ENCODE data around the gene PTPRN2. TPM values are rescaled to one million over a fixed set of nuclear protein-coding genes. Genes with fewer than 3 reads are reported as not detected.

PTPRN2 gene
- total RNA-seq, 8 experiments from 2014 or later = 0.10 to 19.7 (median 10.8) TPM; not detected in 1

- H3K4me3 ChIP-seq = no peak overlapping the region
- WGBS, 10 experiments = 20 to 100% (median 50%) methylated on average over 1 to 4 of the region's 19 CpGs; no CpG with 5 or more reads in 6 of the 10 experiments
- no peak overlapping the region for H3K27ac ChIP-seq
- in situ Hi-C loops (cut with MboI; ENCODE audit: low pct_unique_long_range_greater_than_20kb in 2 of 9, low sequenced_read_pairs in 9 of 9, unreplicated experiment in 9 of 9) = no loop called here
- ATAC-seq (replicated peaks in 6 of 8) = peak in 1 of 8 experiments; percentile 36
- peaks cover 0 to 50% of the 10 kb centered on the region in 2 donors for H3K4me1 ChIP-seq (replicated peaks in 1 of 2)
Measured at GRCh38 chr7:157799076-157799685, 788.4 kb downstream of the PTPRN2 start.

GRCh38 chr7:157797361-157797760, 790.3 kb downstream of the PTPRN2 start:
- no peak for ATAC-seq (replicated peaks in 6 of 8)
- Histone ChIP-seq H3K27ac (no peak overlapping the region), H3K4me3 (no peak overlapping the region), H3K4me1 (replicated peaks in 1 of 2) (peaks cover 0 to 64% of the 10 kb centered on the region in 2 donors)
- in situ Hi-C loops (cut with MboI; ENCODE audit: low pct_unique_long_range_greater_than_20kb in 2 of 9, low sequenced_read_pairs in 9 of 9, unreplicated experiment in 9 of 9) = no loop called here
- 0 to 91% (median 34%) methylated on average over 1 to 7 of the region's 12 CpGs; no CpG with 5 or more reads in 6 of the 10 experiments for WGBS, 10 experiments

GRCh38 chr7:157796846-157797245, 790.8 kb downstream of the PTPRN2 start:
- peaks cover 0 to 60% of the 10 kb centered on the region in 2 donors for H3K4me1 ChIP-seq (replicated peaks in 1 of 2)
- no peak for ATAC-seq (replicated peaks in 6 of 8)
- H3K27ac ChIP-seq = no peak overlapping the region
- in situ Hi-C loops (cut with MboI; ENCODE audit: low pct_unique_long_range_greater_than_20kb in 2 of 9, low sequenced_read_pairs in 9 of 9, unreplicated experiment in 9 of 9) = no loop called here
- WGBS, 10 experiments = 30 to 100% (median 55%) methylated on average over 2 to 5 of the region's 19 CpGs; no CpG with 5 or more reads in 5 of the 10 experiments
- H3K4me3 ChIP-seq = no peak overlapping the region

GRCh38 chr7:157795643-157796042, 792.0 kb downstream of the PTPRN2 start:
- peak in 2 of 8 experiments; percentile 27 to 31 for ATAC-seq (replicated peaks in 6 of 8)
- H3K27ac ChIP-seq = no peak overlapping the region
- in situ Hi-C loops (cut with MboI; ENCODE audit: low pct_unique_long_range_greater_than_20kb in 2 of 9, low sequenced_read_pairs in 9 of 9, unreplicated experiment in 9 of 9) = no loop called here
- WGBS, 10 experiments = 14 to 100% (median 58%) methylated on average over 1 to 6 of the region's 13 CpGs; no CpG with 5 or more reads in 3 of the 10 experiments
- no peak overlapping the region for H3K4me3 ChIP-seq
- H3K4me1 ChIP-seq (replicated peaks in 1 of 2) = peaks cover 0 to 52% of the 10 kb centered on the region in 2 donors

- no peak for ATAC-seq (replicated peaks in 6 of 8)
- Histone ChIP-seq H3K4me1 (replicated peaks in 1 of 2) (peaks cover 0 to 52% of the 10 kb centered on the region in 2 donors), H3K4me3 (no peak overlapping the region), H3K27ac (no peak overlapping the region)
- in situ Hi-C loops (cut with MboI; ENCODE audit: low pct_unique_long_range_greater_than_20kb in 2 of 9, low sequenced_read_pairs in 9 of 9, unreplicated experiment in 9 of 9) = no loop called here
- WGBS, 10 experiments = 49 to 100% (median 75%) methylated on average over 1 to 4 of the region's 5 CpGs; no CpG with 5 or more reads in 6 of the 10 experiments
Measured at GRCh38 chr7:157795199-157795598, 792.4 kb downstream of the PTPRN2 start.

- in situ Hi-C loops (cut with MboI; ENCODE audit: low pct_unique_long_range_greater_than_20kb in 2 of 9, low sequenced_read_pairs in 9 of 9, unreplicated experiment in 9 of 9) = no loop called here
- Histone ChIP-seq H3K4me3 (no peak overlapping the region), H3K27ac (peak overlapping the region in 1 of 2 donors; percentile 66), H3K4me1 (replicated peaks in 1 of 2) (peaks cover 0 to 52% of the 10 kb centered on the region in 2 donors)
- WGBS, 10 experiments = 0 to 80% (median 45%) methylated on average over 1 to 3 of the region's 4 CpGs; no CpG with 5 or more reads in 4 of the 10 experiments
- peak in 4 of 8 experiments; percentile 6 to 59 (median 36) for ATAC-seq (replicated peaks in 6 of 8)
Measured at GRCh38 chr7:157794746-157795065, 792.9 kb downstream of the PTPRN2 start.

GRCh38 chr7:157793973-157794745, 793.5 kb downstream of the PTPRN2 start:
- ATAC-seq (replicated peaks in 6 of 8) = peak in 4 of 8 experiments; percentile 81 to 84 (median 82)
- WGBS, 10 experiments = 11 to 96% (median 54%) methylated on average over 2 to 28 of the region's 39 CpGs; no CpG with 5 or more reads in 1 of the 10 experiments
- Histone ChIP-seq H3K4me1 (replicated peaks in 1 of 2) (peaks cover 0 to 50% of the 10 kb centered on the region in 2 donors), H3K27ac (peak overlapping the region in 1 of 2 donors; percentile 66), H3K4me3 (no peak overlapping the region)
- in situ Hi-C loops (cut with MboI; ENCODE audit: low pct_unique_long_range_greater_than_20kb in 2 of 9, low sequenced_read_pairs in 9 of 9, unreplicated experiment in 9 of 9) = no loop called here

- in situ Hi-C loops (cut with MboI; ENCODE audit: low pct_unique_long_range_greater_than_20kb in 2 of 9, low sequenced_read_pairs in 9 of 9, unreplicated experiment in 9 of 9) = no loop called here
- H3K27ac ChIP-seq = no peak overlapping the region
- peak in 2 of 8 experiments; percentile 35 to 47 for ATAC-seq (replicated peaks in 6 of 8)
- peaks cover 0 to 39% of the 10 kb centered on the region in 2 donors for H3K4me1 ChIP-seq (replicated peaks in 1 of 2)
- H3K4me3 ChIP-seq = no peak overlapping the region
- WGBS, 10 experiments = 23 to 80% (median 60%) methylated on average over 1 to 5 of the region's 10 CpGs; no CpG with 5 or more reads in 5 of the 10 experiments
Measured at GRCh38 chr7:157793087-157793353, 794.6 kb downstream of the PTPRN2 start.

GRCh38 chr7:157792241-157793086, 795.2 kb downstream of the PTPRN2 start:
- WGBS, 10 experiments = 17 to 100% (median 76%) methylated on average over 1 to 14 of the region's 35 CpGs; no CpG with 5 or more reads in 2 of the 10 experiments
- H3K27ac ChIP-seq = no peak overlapping the region
- H3K4me1 ChIP-seq (replicated peaks in 1 of 2) = peaks cover 0 to 37% of the 10 kb centered on the region in 2 donors
- no peak for ATAC-seq (replicated peaks in 6 of 8)
- H3K4me3 ChIP-seq = no peak overlapping the region
- in situ Hi-C loops (cut with MboI; ENCODE audit: low pct_unique_long_range_greater_than_20kb in 2 of 9, low sequenced_read_pairs in 9 of 9, unreplicated experiment in 9 of 9) = no loop called here

- Histone ChIP-seq H3K4me3 (no peak overlapping the region), H3K27ac (no peak overlapping the region), H3K4me1 (replicated peaks in 1 of 2) (peaks cover 0 to 37% of the 10 kb centered on the region in 2 donors)
- ATAC-seq (replicated peaks in 6 of 8) = no peak
- 49 to 100% (median 83%) methylated on average over 2 to 16 of the region's 16 CpGs; no CpG with 5 or more reads in 2 of the 10 experiments for WGBS, 10 experiments
- in situ Hi-C loops (cut with MboI; ENCODE audit: low pct_unique_long_range_greater_than_20kb in 2 of 9, low sequenced_read_pairs in 9 of 9, unreplicated experiment in 9 of 9) = no loop called here
Measured at GRCh38 chr7:157791666-157792065, 796.0 kb downstream of the PTPRN2 start.

- in situ Hi-C loops (cut with MboI; ENCODE audit: low pct_unique_long_range_greater_than_20kb in 2 of 9, low sequenced_read_pairs in 9 of 9, unreplicated experiment in 9 of 9) = no loop called here
- peaks cover 0 to 34% of the 10 kb centered on the region in 2 donors for H3K4me1 ChIP-seq (replicated peaks in 1 of 2)
- WGBS, 10 experiments = 56 to 100% (median 81%) methylated on average over 3 to 12 of the region's 23 CpGs; no CpG with 5 or more reads in 2 of the 10 experiments
- no peak for ATAC-seq (replicated peaks in 6 of 8)
- H3K4me3 ChIP-seq = no peak overlapping the region
- H3K27ac ChIP-seq = no peak overlapping the region
Measured at GRCh38 chr7:157791261-157791660, 796.4 kb downstream of the PTPRN2 start.

- Histone ChIP-seq H3K4me3 (no peak overlapping the region), H3K27ac (no peak overlapping the region), H3K4me1 (replicated peaks in 1 of 2) (peaks cover 0 to 26% of the 10 kb centered on the region in 2 donors)
- no peak for ATAC-seq (replicated peaks in 6 of 8)
- in situ Hi-C loops (cut with MboI; ENCODE audit: low pct_unique_long_range_greater_than_20kb in 2 of 9, low sequenced_read_pairs in 9 of 9, unreplicated experiment in 9 of 9) = no loop called here
- 66 to 100% (median 85%) methylated on average over 1 to 3 of the region's 4 CpGs; no CpG with 5 or more reads in 4 of the 10 experiments for WGBS, 10 experiments
Measured at GRCh38 chr7:157789942-157790341, 797.7 kb downstream of the PTPRN2 start.

- WGBS, 10 experiments = 20 to 100% (median 90%) methylated on average over 1 to 6 of the region's 12 CpGs; no CpG with 5 or more reads in 5 of the 10 experiments
- Histone ChIP-seq H3K4me3 (no peak overlapping the region), H3K4me1 (replicated peaks in 1 of 2) (peaks cover 0 to 26% of the 10 kb centered on the region in 2 donors), H3K27ac (no peak overlapping the region)
- in situ Hi-C loops (cut with MboI; ENCODE audit: low pct_unique_long_range_greater_than_20kb in 2 of 9, low sequenced_read_pairs in 9 of 9, unreplicated experiment in 9 of 9) = no loop called here
- no peak for ATAC-seq (replicated peaks in 6 of 8)
Measured at GRCh38 chr7:157789094-157789493, 798.5 kb downstream of the PTPRN2 start.
